GM19025 (cell line): ENCODE results near the gene PNMA1.
A peak's percentile ranks its signal among the peaks of the same experiment; 100 is the strongest.
"Not testable (repeated sequence)": the region's sequence is repeated elsewhere in the genome, so short reads cannot be mapped to it uniquely, and the experiment has no call there.

ENCODE experiments used
- ATAC-seq: cut with Tn5 transposase; IDR thresholded peaks from one replicate; pipeline ENCODE4 v1.9.1; 2021; ENCODE audit warnings: mild to moderate bottlenecking, low read depth, moderate library complexity; ENCODE audit not compliant: unreplicated experiment

Gene PNMA1

GRCh38 chr14:73718418-73719251 is 4.5 kb upstream of the PNMA1 start:
- ATAC-seq: no peak

GRCh38 chr14:73717711-73718417 is 3.7 kb upstream of the PNMA1 start:
- ATAC-seq: no peak

DNA sequence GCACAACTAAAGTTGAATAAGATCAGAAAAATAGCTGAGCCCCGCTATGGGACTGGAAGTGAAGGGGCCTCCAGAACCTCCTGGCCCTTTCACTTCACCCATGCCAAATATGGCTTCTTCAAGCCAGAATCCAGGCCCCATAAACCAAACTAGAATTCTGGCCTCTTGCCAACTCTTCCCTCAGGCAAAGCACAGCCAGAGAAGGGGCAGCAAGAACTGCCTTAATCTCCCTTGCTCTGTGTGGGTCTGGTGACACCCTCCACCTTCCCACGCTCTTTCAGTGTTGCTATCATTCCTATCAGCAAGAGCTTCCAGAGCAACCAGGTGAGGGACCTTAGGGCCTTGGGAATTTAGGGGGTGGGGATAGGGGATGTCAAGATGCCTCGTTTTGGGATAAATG is 3.1 kb upstream of the PNMA1 start:
- ATAC-seq: no peak

DNA sequence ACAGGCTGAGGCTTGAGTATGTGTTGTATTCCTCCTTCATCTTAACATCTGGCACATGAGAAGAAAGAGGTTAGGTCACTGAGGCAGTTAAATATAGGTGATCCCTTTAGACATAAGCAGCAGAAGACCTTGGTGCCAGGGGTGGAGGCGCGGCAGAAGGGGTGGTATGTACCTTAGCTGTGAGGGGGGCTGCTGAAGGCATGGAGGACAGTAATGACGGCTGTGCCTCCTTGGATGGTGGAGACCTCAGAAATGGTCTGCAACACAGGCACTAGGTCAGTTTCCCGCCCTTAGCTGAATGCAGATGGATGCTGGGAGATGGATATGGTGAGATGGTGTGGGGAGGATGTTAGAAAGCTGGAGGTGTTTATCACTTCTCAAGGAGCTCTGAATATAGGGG is 1.5 kb upstream of the PNMA1 start:
- ATAC-seq: no peak

GRCh38 chr14:73714656-73715081 is 485 bp upstream of the PNMA1 start:
- ATAC-seq: no peak

DNA sequence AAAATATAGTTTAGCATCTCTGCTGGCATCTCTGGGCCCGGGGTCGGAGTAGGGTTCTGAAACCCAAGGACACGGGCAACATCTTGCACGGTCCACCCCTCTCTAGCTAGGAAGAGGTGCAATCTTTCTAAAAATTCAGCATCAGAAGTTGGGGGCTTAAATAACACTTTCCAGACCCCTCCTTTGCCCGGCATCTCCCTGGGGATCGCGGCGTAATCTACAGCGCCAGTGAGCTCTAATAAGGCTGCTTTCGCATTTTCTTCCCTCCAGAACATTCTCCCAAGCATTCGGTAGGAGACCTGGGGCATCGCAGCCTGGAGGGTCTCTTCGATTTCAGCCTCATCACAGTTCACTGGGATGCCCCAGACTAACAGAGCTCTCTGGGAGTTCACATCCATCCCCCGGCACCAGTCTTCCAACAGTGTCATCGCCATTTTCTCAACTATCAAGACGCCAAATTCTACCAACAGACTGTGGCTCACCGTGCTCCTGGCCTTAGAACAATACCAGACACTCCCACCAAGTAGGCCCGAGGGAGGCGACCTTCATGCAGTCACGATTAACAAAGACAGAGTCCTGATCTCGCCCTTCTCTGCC is 880 bp downstream of the PNMA1 start:
- no peak for ATAC-seq

DNA sequence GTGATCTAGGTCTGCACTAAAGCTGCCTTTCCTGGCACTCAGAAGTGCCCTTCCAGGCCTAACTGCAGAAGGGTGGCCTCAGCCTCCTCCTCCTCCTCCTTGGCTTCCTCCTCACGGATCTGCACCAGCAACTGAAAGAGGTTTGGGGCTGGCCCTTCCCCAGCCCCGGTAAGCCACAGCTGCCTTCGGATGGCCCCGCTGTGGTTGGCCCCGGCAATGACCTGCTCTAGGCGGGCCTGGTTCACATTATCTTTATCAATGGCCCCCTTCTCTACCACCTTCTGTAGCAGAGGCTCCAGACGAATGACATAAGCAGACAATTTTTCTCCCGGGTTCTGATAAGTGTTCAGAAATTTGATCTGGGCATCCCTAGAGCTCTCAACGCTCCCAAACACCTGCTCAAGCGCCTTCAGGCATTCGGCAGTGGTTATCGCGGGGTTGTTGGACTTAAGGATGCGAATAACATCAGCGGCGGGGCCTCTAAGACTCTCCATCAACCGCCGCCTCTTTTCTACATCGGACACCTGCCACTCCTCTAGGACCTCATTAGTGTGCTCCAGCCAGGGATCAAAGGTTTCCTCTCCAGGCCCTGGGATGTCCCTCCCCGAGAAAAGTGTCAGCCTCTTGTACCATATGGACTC is 1.5 kb downstream of the PNMA1 start:
- no peak for ATAC-seq

DNA sequence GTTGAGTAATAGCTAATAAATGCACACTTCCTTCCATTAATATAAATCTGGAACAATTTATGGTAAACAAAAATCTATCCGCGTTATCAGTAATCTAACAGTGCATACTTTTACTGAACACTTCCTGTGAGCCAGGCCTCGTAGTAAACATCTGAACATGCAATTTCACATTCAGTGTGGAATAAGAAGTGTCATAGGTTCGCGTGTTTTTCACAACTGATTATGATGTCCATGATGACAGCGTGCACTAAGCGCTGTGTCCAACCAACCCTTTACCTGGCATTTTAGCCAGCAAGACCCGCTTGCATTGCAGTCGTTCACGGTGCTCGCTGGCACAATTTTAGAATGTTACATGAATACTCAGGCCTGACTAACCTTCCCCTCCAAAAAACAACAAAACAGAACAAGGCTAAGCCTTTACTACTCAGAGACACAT is 2.1 kb downstream of the PNMA1 start:
- no peak for ATAC-seq

GRCh38 chr14:73710737-73711136 is 3.4 kb downstream of the PNMA1 start:
- ATAC-seq: no peak

DNA sequence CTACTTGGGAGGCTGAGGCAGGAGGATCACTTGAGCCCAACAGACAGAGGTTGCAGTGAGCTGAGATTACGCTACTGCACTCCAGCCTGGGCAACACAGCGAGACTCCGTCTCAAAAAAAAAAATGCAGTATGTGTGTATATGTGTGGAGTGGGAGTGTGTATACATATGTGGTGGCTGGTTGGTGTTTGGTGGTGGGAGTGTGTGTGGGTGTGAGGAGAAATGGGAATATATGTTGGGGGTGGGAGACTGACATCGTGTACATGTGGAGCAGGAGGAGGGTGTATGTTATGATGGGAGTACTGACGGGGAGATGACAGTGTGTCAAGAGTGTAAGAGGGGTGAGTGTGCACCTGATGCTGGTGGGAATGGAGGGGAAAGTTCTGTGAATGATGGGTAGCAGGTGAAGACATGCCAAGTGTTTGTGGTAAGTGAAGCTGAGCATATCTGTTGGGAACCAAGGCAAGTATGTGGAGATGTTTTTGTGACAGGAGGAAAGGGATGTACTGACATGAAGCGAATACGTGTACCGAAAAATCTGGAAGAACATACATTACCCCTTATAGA is 4.2 kb downstream of the PNMA1 start:
- ATAC-seq: no peak

DNA sequence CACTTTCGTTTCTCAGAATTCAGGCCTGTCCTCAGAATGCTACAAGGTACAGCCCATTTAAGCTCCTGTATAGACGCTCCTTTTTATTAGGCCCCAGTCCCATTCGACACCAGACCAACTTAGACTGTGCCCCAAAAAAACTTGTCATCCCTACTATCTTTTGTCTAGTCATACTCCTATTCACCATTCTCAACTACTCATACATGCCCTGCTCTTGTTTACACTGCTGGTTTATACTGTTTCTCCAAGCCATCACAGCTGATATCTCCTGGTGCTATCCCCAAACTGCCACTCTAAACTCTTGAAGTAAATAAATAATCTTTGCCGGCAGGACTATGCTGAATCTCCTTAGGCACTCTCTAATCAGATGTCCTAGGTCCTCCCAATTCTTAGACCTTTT is 6.1 kb downstream of the PNMA1 start:
- ATAC-seq: not testable (repeated sequence)

DNA sequence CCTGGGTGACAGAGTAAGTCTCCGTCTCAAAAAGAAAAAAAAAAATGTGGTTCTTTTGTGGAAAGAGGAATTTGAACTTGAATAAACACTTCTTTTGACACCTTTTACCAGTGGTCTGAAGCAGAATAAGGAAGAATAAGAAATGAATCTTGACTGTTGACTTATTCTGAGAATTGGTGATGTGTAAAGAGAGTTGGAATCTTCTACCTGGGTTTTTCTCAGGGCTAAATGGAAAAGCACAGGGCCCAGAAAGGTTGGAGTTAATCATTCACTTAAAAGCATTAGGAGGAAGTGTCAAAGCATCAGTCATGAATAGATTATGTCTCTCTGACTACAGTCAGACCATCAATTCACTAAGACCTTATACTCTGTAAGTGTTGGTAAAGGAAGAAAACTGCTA is 13.9 kb downstream of the PNMA1 start:
- no peak for ATAC-seq

DNA sequence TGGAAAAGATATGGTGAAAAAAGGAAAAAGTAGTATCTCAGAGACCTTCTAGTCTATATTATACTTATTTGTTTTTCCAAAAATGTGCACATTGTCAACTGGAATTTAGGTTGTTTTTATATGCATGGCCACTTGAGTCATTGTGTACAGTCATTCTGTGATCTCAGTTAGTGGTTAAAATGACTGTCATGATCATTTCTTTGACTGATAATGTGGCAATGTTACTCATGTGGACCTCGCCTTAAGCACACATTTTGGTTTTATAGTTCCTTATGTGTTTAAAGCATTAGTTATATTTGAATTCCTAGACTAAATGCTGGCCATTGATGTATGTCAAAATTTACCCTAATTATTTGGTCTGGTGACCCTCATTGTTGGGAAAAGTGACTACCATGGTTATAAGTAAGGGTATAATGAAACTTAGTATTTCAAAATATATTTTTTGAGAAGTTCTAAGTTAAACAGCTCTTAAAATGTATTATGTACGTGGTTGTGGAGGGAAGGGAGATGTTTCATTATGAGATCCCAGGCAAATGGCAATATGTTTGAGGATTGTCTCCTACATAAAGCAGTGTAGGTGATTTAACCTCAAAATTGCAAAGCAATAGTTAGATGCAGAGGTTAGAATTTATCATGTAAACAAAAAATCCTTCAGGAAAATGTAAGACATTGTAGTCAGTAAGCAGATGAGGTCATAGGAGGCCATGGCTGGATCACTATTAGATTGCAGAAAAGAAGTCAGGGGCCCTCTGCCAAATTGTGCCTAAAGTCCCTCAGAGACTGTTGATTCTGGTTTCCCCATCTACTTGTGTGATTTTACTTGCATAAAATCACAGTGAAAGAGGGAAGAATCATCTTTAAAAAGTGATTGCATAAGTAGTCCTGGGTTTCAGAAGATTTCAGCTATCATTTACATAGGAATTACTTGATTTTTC is 17.5 kb downstream of the PNMA1 start:
- peak; percentile 65 for ATAC-seq

GRCh38 chr14:73695997-73696396 is 18.2 kb downstream of the PNMA1 start:
- peak; percentile 31 for ATAC-seq

- ATAC-seq: no peak
These were observed 19.1 kb downstream of the PNMA1 start for GRCh38 chr14:73695082-73695481.

GRCh38 chr14:73694083-73694482 is 20.1 kb downstream of the PNMA1 start:
- ATAC-seq: no peak

DNA sequence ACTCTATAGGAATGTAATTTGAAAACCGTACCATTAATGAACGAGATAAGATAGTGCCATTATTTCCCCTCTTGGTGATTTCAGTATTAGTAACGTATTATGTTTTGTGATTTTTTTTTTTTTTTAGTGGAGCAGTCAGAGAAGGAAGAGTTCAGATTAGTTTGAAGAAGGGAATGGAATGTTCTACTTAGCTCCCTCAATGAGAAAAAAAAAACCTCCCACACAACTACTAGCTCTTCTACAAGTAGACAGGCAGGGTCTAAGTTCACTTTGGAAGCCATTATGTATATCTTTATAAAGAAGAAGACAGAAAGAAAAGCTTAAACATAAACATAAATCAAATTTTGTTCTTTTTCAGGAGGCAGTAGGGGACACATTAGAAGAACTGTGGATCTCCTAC is 27.3 kb downstream of the PNMA1 start:
- ATAC-seq: no peak

GRCh38 chr14:73685328-73685727 is 28.9 kb downstream of the PNMA1 start:
- no peak for ATAC-seq

- ATAC-seq: no peak
These were observed 29.6 kb downstream of the PNMA1 start for GRCh38 chr14:73684627-73685026.

DNA sequence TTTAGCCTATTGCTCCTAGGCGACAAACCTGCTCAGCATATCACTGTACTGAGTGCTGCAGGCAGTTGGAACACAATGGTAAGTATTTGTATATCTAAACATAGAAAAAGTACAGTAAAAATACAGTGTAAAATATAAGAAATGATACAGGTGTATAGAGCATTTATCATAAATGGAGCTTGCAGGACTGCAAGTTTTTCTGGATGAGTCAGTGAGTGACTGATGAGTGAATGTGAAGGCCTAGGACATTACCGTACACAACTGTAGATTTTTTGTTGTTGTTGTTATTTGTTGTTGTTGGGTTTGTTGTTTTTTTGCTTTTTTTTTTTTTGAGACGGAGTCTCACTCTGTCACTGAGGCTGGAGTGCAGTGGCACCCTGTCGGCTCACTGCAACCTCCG is 33.4 kb downstream of the PNMA1 start:
- ATAC-seq: no peak
